Lower leg skin (tissue), 3 donors: ENCODE results near the gene CACNG1.

Experiments used
- CTCF ChIP-seq, 3 donors: fragments of 450-650 bp; IDR thresholded peaks; one replicate each; pipeline ENCODE4 v1.5.1; 2016; ENCODE audit warnings: antibody characterized with exemption in 3 of 3, mild to moderate bottlenecking in 3 of 3, moderate library complexity in 2 of 3
- POLR2A ChIP-seq, 2 donors: fragments of 450-650 bp; IDR thresholded peaks; one replicate each; pipeline ENCODE4 v1.6.1; 2016 to 2017; ENCODE audit warnings: antibody characterized with exemption in 2 of 2, mild to moderate bottlenecking in 1 of 2, moderate library complexity in 1 of 2

DNA sequence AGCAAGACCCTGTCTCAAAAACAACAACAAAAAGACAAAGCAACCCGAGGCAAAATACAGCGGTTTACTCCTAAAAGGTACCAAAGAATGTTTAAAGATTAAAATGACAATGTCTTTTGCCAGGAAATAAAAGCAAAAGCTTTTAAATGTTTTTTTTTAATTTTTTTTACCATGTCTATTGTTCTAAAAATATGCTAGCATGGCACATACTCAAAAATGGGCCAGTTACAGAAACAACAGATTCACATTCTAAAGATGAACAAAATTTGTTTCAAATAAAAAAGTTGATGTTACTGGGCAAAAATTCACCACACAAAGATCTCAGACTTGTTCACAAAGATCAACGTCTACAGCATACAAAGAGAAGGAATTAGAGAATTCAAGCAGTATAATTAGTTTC is 41.1 kb downstream of the CACNG1 start:
- no peak for TF ChIP-seq POLR2A (IDR thresholded peaks at IDR 0.05)
- TF ChIP-seq CTCF (IDR thresholded peaks at IDR 0.05), result no peak
